ENCODE results near the gene SHISAL1. TPM values are rescaled to one million over a fixed set of nuclear protein-coding genes. Genes with fewer than 3 reads are reported as not detected.

The SHISAL1 gene
- total RNA-seq, 1 donor from 2014 or later, result 5.0 TPM

GRCh38 chr22:44202261-44202789 lies 110.4 kb downstream of the SHISAL1 start:
- H3K27ac Mint-ChIP-seq (ENCODE audit: unreplicated experiment), result no peak overlapping the region
- DNase-seq (ENCODE audit: extremely low spot score, unreplicated experiment), result no peak
- H3K27me3 Mint-ChIP-seq (ENCODE audit: unreplicated experiment), result peaks cover 18% of the 10 kb centered on the region
- H3K36me3 Mint-ChIP-seq (ENCODE audit: unreplicated experiment), result no peaks in the 10 kb centered on the region
- H3K9me3 Mint-ChIP-seq (ENCODE audit: unreplicated experiment), result no peaks in the 10 kb centered on the region
- H3K4me3 Mint-ChIP-seq (ENCODE audit: unreplicated experiment), result no peak overlapping the region
- H3K4me1 Mint-ChIP-seq (ENCODE audit: unreplicated experiment), result no peaks in the 10 kb centered on the region
- TF ChIP-seq CTCF (IDR thresholded peaks at IDR 0.05), result no peak

- H3K4me1 Mint-ChIP-seq (ENCODE audit: unreplicated experiment), result no peaks in the 10 kb centered on the region
- no peak overlapping the region for H3K27ac Mint-ChIP-seq (ENCODE audit: unreplicated experiment)
- H3K4me3 Mint-ChIP-seq (ENCODE audit: unreplicated experiment), result no peak overlapping the region
- H3K9me3 Mint-ChIP-seq (ENCODE audit: unreplicated experiment), result no peaks in the 10 kb centered on the region
- peaks cover 18% of the 10 kb centered on the region for H3K27me3 Mint-ChIP-seq (ENCODE audit: unreplicated experiment)
- no peak for TF ChIP-seq CTCF (IDR thresholded peaks at IDR 0.05)
- no peaks in the 10 kb centered on the region for H3K36me3 Mint-ChIP-seq (ENCODE audit: unreplicated experiment)
- no peak for DNase-seq (ENCODE audit: extremely low spot score, unreplicated experiment)
Observed at GRCh38 chr22:44201665-44202064, 111.1 kb downstream of the SHISAL1 start.

GRCh38 chr22:44200855-44201550 lies 111.7 kb downstream of the SHISAL1 start:
- Mint-ChIP-seq H3K4me3 (ENCODE audit: unreplicated experiment) (no peak overlapping the region), H3K27me3 (ENCODE audit: unreplicated experiment) (peaks cover 18% of the 10 kb centered on the region), H3K9me3 (ENCODE audit: unreplicated experiment) (no peaks in the 10 kb centered on the region), H3K4me1 (ENCODE audit: unreplicated experiment) (no peaks in the 10 kb centered on the region), H3K27ac (ENCODE audit: unreplicated experiment) (no peak overlapping the region), H3K36me3 (ENCODE audit: unreplicated experiment) (no peaks in the 10 kb centered on the region)
- no peak for TF ChIP-seq CTCF (IDR thresholded peaks at IDR 0.05)
- no peak for DNase-seq (ENCODE audit: extremely low spot score, unreplicated experiment)

GRCh38 chr22:44200451-44200850 lies 112.3 kb downstream of the SHISAL1 start:
- Mint-ChIP-seq H3K9me3 (ENCODE audit: unreplicated experiment) (no peaks in the 10 kb centered on the region), H3K36me3 (ENCODE audit: unreplicated experiment) (no peaks in the 10 kb centered on the region), H3K4me3 (ENCODE audit: unreplicated experiment) (no peak overlapping the region), H3K4me1 (ENCODE audit: unreplicated experiment) (no peaks in the 10 kb centered on the region), H3K27ac (ENCODE audit: unreplicated experiment) (no peak overlapping the region), H3K27me3 (ENCODE audit: unreplicated experiment) (peaks cover 18% of the 10 kb centered on the region)
- DNase-seq (ENCODE audit: extremely low spot score, unreplicated experiment), result no peak
- no peak for TF ChIP-seq CTCF (IDR thresholded peaks at IDR 0.05)

GRCh38 chr22:44199866-44200265 lies 112.9 kb downstream of the SHISAL1 start:
- Mint-ChIP-seq H3K4me3 (ENCODE audit: unreplicated experiment) (no peak overlapping the region), H3K27ac (ENCODE audit: unreplicated experiment) (no peak overlapping the region), H3K4me1 (ENCODE audit: unreplicated experiment) (no peaks in the 10 kb centered on the region), H3K27me3 (ENCODE audit: unreplicated experiment) (peaks cover 18% of the 10 kb centered on the region), H3K9me3 (ENCODE audit: unreplicated experiment) (no peaks in the 10 kb centered on the region), H3K36me3 (ENCODE audit: unreplicated experiment) (no peaks in the 10 kb centered on the region)
- DNase-seq (ENCODE audit: extremely low spot score, unreplicated experiment), result no peak
- TF ChIP-seq CTCF (IDR thresholded peaks at IDR 0.05), result no peak
